Stimulated activated naive B cell treated with anti-CD40 and anti-IgM and Interleukin-4, amounts not matched to agents 10 μg/mL and 1 μg/mL and 100 μg/mL, for 72 hours (primary cell): ENCODE results near the gene PCCA.
"Not testable (repeated sequence)": the region's sequence is repeated elsewhere in the genome, so short reads cannot be mapped to it uniquely, and the experiment has no call there.

Experiments
- ATAC-seq, 2 donors: fragments of 150-1000 bp; cut with Tn5 transposase; replicated peaks; 2 replicates each; pipeline ENCODE4 v1.10.0; 2021; ENCODE audit warnings: moderate library complexity in 1 of 2
- DNase-seq: peaks from one replicate; pipeline ENCODE4 v3.0.0; 2021
- H3K27ac Mint-ChIP-seq: one replicate; pipeline ENCODE4 v1.8.0; 2022; ENCODE audit warnings: mild to moderate bottlenecking, mixed read lengths
- H3K27me3 Mint-ChIP-seq, 2 donors: one replicate each; pipeline ENCODE4 v1.8.0; 2022; ENCODE audit warnings: mixed read lengths in 2 of 2
- H3K36me3 Mint-ChIP-seq, 2 donors: one replicate each; pipeline ENCODE4 v1.8.0; 2022; ENCODE audit warnings: mixed read lengths in 2 of 2, mild to moderate bottlenecking in 1 of 2
- H3K4me1 Mint-ChIP-seq, 2 donors: one replicate each; pipeline ENCODE4 v1.8.0; 2022; ENCODE audit warnings: mixed read lengths in 2 of 2, mild to moderate bottlenecking in 1 of 2
- H3K4me3 Mint-ChIP-seq, 2 donors: one replicate each; pipeline ENCODE4 v1.8.0; 2022; ENCODE audit warnings: mild to moderate bottlenecking in 2 of 2, mixed read lengths in 2 of 2, moderate library complexity in 1 of 2
- H3K9me3 Mint-ChIP-seq, 2 donors: one replicate each; pipeline ENCODE4 v1.8.0; 2022; ENCODE audit warnings: mixed read lengths in 2 of 2, mild to moderate bottlenecking in 1 of 2

Gene PCCA

GRCh38 chr13:100088273-100088643 is 635 bp upstream of the PCCA start:
- peak in 1 of 2 donors; percentile 3 for ATAC-seq
- DNase-seq, result no peak
- no peaks in the 10 kb centered on the region for H3K27me3 Mint-ChIP-seq
- peak overlapping the region; percentile 91 to 97 for H3K4me3 Mint-ChIP-seq
- H3K4me1 Mint-ChIP-seq, result peaks cover 10 to 33% of the 10 kb centered on the region in 2 donors
- peak overlapping the region; percentile 87 for H3K27ac Mint-ChIP-seq
- H3K9me3 Mint-ChIP-seq, result no peaks in the 10 kb centered on the region
- peaks cover 8 to 9% of the 10 kb centered on the region in 2 donors for H3K36me3 Mint-ChIP-seq

GRCh38 chr13:100089465-100090032 is 656 bp downstream of the PCCA start:
- H3K9me3 Mint-ChIP-seq, result no peaks in the 10 kb centered on the region
- DNase-seq (no peak), ATAC-seq (peak; percentile 36 to 58)
- peak overlapping the region; percentile 79 for H3K27ac Mint-ChIP-seq
- peaks cover 6 to 8% of the 10 kb centered on the region in 2 donors for H3K36me3 Mint-ChIP-seq
- peaks cover 7 to 27% of the 10 kb centered on the region in 2 donors for H3K4me1 Mint-ChIP-seq
- no peaks in the 10 kb centered on the region for H3K27me3 Mint-ChIP-seq
- H3K4me3 Mint-ChIP-seq, result peak overlapping the region; percentile 91 to 97

- ATAC-seq, result no peak
- H3K36me3 Mint-ChIP-seq, result peaks cover 4 to 11% of the 10 kb centered on the region in 2 donors
- H3K4me1 Mint-ChIP-seq, result peaks cover 11 to 33% of the 10 kb centered on the region in 2 donors
- H3K9me3 Mint-ChIP-seq, result no peaks in the 10 kb centered on the region
- no peak overlapping the region for H3K4me3 Mint-ChIP-seq
- H3K27ac Mint-ChIP-seq, result no peak overlapping the region
- DNase-seq, result no peak
- no peaks in the 10 kb centered on the region for H3K27me3 Mint-ChIP-seq
Observed at GRCh38 chr13:100090861-100091260, 2.0 kb downstream of the PCCA start.

- Mint-ChIP-seq H3K27ac (no peak overlapping the region), H3K9me3 (no peaks in the 10 kb centered on the region), H3K36me3 (peaks cover 4 to 9% of the 10 kb centered on the region in 2 donors), H3K4me3 (no peak overlapping the region), H3K4me1 (peaks cover 11 to 34% of the 10 kb centered on the region in 2 donors), H3K27me3 (no peaks in the 10 kb centered on the region)
- no peak for DNase-seq
- ATAC-seq, result no peak
Observed at GRCh38 chr13:100091391-100091790, 2.5 kb downstream of the PCCA start.

- not testable (repeated sequence) for H3K9me3 Mint-ChIP-seq, H3K27ac Mint-ChIP-seq, DNase-seq, ATAC-seq, H3K4me3 Mint-ChIP-seq, H3K27me3 Mint-ChIP-seq
- Mint-ChIP-seq H3K36me3 (peaks cover 7 to 13% of the 10 kb centered on the region in 2 donors), H3K4me1 (peaks cover 14 to 34% of the 10 kb centered on the region in 2 donors)
Observed at GRCh38 chr13:100092273-100092672, 3.4 kb downstream of the PCCA start.

GRCh38 chr13:100095498-100095897 is 6.6 kb downstream of the PCCA start:
- ATAC-seq (no peak), DNase-seq (no peak)
- H3K9me3 Mint-ChIP-seq, result peaks cover 0 to 3% of the 10 kb centered on the region in 2 donors
- peaks cover 7 to 13% of the 10 kb centered on the region in 2 donors for H3K36me3 Mint-ChIP-seq
- H3K27ac Mint-ChIP-seq, result no peak overlapping the region
- H3K27me3 Mint-ChIP-seq, result no peaks in the 10 kb centered on the region
- peaks cover 9 to 15% of the 10 kb centered on the region in 2 donors for H3K4me1 Mint-ChIP-seq
- H3K4me3 Mint-ChIP-seq, result no peak overlapping the region

- DNase-seq, result no peak
- ATAC-seq, result no peak
- Mint-ChIP-seq H3K36me3 (peaks cover 7 to 13% of the 10 kb centered on the region in 2 donors), H3K27ac (no peak overlapping the region), H3K27me3 (no peaks in the 10 kb centered on the region), H3K4me3 (no peak overlapping the region), H3K9me3 (peaks cover 0 to 3% of the 10 kb centered on the region in 2 donors), H3K4me1 (peaks cover 7% of the 10 kb centered on the region in 2 donors)
Observed at GRCh38 chr13:100096526-100096925, 7.6 kb downstream of the PCCA start.

GRCh38 chr13:100097821-100098220 is 8.9 kb downstream of the PCCA start:
- Mint-ChIP-seq H3K4me3 (no peak overlapping the region), H3K27me3 (no peaks in the 10 kb centered on the region), H3K27ac (no peak overlapping the region), H3K36me3 (peaks cover 10 to 17% of the 10 kb centered on the region in 2 donors), H3K4me1 (peaks cover 7 to 12% of the 10 kb centered on the region in 2 donors), H3K9me3 (peaks cover 0 to 5% of the 10 kb centered on the region in 2 donors)
- ATAC-seq (no peak), DNase-seq (no peak)

GRCh38 chr13:100098445-100099116 is 9.7 kb downstream of the PCCA start:
- Mint-ChIP-seq H3K4me3 (no peak overlapping the region), H3K4me1 (peaks cover 7 to 12% of the 10 kb centered on the region in 2 donors), H3K27me3 (no peaks in the 10 kb centered on the region), H3K27ac (no peak overlapping the region), H3K36me3 (peaks cover 9 to 17% of the 10 kb centered on the region in 2 donors), H3K9me3 (peaks cover 0 to 5% of the 10 kb centered on the region in 2 donors)
- DNase-seq (no peak), ATAC-seq (no peak)

- H3K27ac Mint-ChIP-seq, DNase-seq, H3K27me3 Mint-ChIP-seq, H3K4me3 Mint-ChIP-seq, ATAC-seq, H3K9me3 Mint-ChIP-seq: not testable (repeated sequence)
- Mint-ChIP-seq H3K4me1 (peaks cover 8 to 12% of the 10 kb centered on the region in 2 donors), H3K36me3 (peaks cover 14 to 22% of the 10 kb centered on the region in 2 donors)
Observed at GRCh38 chr13:100099117-100099445, 10.2 kb downstream of the PCCA start.

- Mint-ChIP-seq H3K4me1 (peaks cover 7 to 12% of the 10 kb centered on the region in 2 donors), H3K27me3 (no peaks in the 10 kb centered on the region), H3K4me3 (no peak overlapping the region), H3K9me3 (peaks cover 0 to 7% of the 10 kb centered on the region in 2 donors), H3K27ac (no peak overlapping the region), H3K36me3 (peaks cover 16 to 23% of the 10 kb centered on the region in 2 donors)
- no peak for ATAC-seq
- no peak for DNase-seq
Observed at GRCh38 chr13:100100115-100100879, 11.4 kb downstream of the PCCA start.

GRCh38 chr13:100102042-100102441 is 13.1 kb downstream of the PCCA start:
- peaks cover 12 to 18% of the 10 kb centered on the region in 2 donors for H3K36me3 Mint-ChIP-seq
- no peaks in the 10 kb centered on the region for H3K27me3 Mint-ChIP-seq
- no peak for DNase-seq
- H3K4me3 Mint-ChIP-seq, result no peak overlapping the region
- H3K27ac Mint-ChIP-seq, result peak overlapping the region; percentile 28
- no peak for ATAC-seq
- peaks cover 4 to 14% of the 10 kb centered on the region in 2 donors for H3K4me1 Mint-ChIP-seq
- peaks cover 0 to 7% of the 10 kb centered on the region in 2 donors for H3K9me3 Mint-ChIP-seq

GRCh38 chr13:100106005-100106404 is 17.1 kb downstream of the PCCA start:
- H3K4me1 Mint-ChIP-seq, result peaks cover 10 to 25% of the 10 kb centered on the region in 2 donors

GRCh38 chr13:100106705-100107104 is 17.8 kb downstream of the PCCA start:
- peaks cover 0 to 4% of the 10 kb centered on the region in 2 donors for H3K9me3 Mint-ChIP-seq

More at GRCh38 chr13:100106005-100106404, 17.1 kb downstream of the PCCA start:
- DNase-seq (no peak), ATAC-seq (no peak)
- no peak overlapping the region for H3K27ac Mint-ChIP-seq
- H3K27me3 Mint-ChIP-seq, result no peaks in the 10 kb centered on the region
- H3K9me3 Mint-ChIP-seq, result peaks cover 0 to 4% of the 10 kb centered on the region in 2 donors
- peaks cover 12 to 17% of the 10 kb centered on the region in 2 donors for H3K36me3 Mint-ChIP-seq
- no peak overlapping the region for H3K4me3 Mint-ChIP-seq

More at GRCh38 chr13:100106705-100107104, 17.8 kb downstream of the PCCA start:
- Mint-ChIP-seq H3K36me3 (peaks cover 12 to 17% of the 10 kb centered on the region in 2 donors), H3K4me3 (no peak overlapping the region), H3K4me1 (peaks cover 10 to 25% of the 10 kb centered on the region in 2 donors), H3K27ac (no peak overlapping the region), H3K27me3 (no peaks in the 10 kb centered on the region)
- ATAC-seq, result no peak
- no peak for DNase-seq
